NCI-H1694 treated with DMSO at 0.1 percent for 48 hours (cell line): Measurements from ENCODE around the gene PLEKHA6.
"Not testable (repeated sequence)": the region's sequence is repeated elsewhere in the genome, so short reads cannot be mapped to it uniquely, and the experiment has no call there.

Experiments used
- DNase-seq: peaks from one replicate; lab custom pipeline; 2025; lab: John Stamatoyannopoulos, UW

PLEKHA6 gene

DNA sequence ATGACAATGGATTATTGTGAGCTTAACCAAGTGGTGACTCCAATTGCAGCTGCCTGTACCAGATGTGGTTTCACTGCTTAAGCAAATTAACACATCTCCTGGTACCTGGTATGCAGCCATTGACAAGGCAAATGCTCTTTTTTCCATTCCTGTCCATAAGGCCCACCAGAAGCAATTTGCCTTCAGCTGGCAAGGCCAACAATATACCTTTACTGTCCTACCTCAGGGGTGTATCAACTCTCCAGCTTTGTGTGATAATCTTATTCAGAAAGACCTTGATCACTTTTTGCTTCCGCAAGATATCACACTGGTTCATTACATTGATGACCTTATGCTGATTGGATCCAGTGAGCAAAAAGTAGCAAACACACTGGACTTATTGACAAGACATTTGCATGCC lies 122.2 kb downstream of the PLEKHA6 start:
- not testable (repeated sequence) for DNase-seq

DNA sequence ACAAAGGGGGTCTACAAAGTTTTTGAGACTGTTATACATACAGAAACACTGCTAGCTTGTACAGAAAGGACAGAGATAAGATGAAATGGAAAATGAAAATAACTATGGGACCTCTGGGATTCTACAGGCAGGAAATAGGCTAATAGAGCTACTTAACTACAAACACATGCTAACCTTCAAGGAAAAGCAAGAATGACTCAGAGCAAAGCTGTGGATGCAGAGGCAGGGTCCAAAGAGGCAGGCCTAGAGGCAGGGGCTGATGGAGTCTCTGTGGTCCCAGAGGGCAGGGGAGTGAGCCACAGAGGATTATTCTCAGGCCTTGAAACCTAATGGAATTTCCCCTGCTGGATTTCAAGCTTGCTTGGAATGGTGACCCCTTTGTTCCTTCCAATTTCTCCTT lies 127.2 kb downstream of the PLEKHA6 start:
- DNase-seq, result no peak

DNA sequence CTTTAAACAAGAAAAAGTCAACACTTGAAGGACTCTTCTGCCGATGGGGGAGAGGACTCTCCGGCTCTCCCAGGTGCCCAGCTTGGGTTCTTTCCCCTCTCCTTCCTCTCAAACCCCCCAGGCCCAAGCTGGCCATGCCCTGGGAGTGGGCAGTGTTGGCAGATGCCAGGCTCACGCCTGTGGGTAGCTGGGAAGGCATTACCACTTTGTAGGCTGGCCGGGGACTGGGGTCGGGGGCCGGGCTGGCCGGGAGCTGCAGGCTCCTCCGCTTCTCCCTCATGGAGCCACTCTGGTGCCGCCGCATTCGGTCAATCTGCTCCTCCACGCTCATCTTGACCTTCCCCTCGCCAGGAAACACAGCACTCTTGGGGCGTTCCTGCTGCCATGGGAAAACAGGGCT lies 129.5 kb downstream of the PLEKHA6 start:
- DNase-seq, result no peak

DNA sequence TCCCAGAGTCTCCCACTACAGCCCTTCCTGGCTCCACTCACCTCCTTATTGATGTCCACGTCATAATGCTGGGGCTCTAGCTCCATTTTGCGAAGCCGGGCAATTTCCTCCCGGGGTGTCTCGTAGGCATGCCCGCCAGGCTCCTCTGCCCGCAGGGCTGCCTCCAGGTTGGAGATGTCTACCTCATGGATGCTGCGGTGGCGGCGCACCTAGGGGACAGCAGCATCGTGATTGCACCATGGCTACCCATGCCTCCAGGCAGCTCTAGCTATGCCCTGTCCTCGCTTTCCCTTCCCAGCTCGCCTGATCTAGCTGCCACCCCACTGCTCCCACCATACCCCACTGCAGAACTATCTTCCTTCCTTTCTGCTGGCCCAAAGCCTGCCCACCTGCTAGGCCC lies 130.8 kb downstream of the PLEKHA6 start:
- no peak for DNase-seq

DNA sequence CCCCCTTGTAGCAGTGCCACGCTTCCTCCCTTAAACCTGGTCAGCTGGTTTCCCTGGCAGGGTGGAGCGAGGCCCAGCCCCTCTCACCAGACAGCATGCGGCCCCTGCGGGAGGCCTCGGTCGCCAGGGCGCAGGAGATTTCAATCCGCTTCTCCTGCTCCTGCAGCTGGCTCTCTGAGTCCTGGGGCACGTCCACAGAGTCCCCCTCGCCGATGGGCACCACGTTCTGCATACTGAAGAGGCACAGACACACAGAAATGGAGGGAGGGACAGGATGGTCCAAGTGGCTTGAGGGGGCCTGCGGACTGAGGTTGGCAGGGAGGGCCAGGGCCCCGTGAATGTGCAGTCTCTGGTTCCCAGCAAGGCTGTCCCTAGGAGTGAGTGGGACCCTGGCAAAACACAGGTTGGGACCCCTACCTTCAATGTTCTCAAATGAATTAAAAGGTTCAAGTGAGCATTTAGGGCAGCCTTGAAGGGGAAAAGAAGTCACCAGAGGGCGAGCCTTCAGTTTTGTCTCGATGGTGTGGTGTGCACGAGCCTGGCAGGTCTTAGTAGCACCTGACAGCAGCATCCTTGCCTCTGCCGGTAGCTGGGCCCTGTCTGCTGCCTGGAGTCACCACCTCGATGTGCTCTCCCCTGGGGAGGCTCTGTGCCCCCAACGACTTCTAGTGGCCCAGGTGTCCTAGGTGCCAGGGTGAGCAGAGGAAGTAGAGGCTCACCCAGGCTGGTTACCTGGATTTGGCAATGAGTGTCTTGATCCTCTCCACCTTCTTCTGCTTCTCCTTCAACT lies 131.5 kb downstream of the PLEKHA6 start:
- no peak for DNase-seq

DNA sequence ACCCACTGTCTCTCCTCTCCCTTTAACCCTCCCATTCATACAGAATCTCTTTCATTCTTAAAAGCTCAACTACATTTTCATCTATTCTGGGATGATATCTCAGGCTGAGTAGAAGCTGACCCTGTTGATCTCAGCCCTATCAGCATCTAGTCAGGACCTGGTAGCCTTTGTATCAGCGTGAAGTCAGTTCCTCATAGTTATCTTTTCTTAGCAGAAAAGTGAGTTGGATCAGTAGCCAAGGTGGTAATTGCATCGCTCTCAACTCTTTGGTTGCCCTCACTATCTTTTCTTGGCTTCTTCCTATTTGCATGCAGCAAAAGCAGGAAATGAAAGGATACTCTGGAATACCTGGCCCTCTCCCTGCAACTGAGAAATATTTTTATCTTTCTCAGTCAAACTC lies 132.4 kb downstream of the PLEKHA6 start:
- DNase-seq, result no peak

DNA sequence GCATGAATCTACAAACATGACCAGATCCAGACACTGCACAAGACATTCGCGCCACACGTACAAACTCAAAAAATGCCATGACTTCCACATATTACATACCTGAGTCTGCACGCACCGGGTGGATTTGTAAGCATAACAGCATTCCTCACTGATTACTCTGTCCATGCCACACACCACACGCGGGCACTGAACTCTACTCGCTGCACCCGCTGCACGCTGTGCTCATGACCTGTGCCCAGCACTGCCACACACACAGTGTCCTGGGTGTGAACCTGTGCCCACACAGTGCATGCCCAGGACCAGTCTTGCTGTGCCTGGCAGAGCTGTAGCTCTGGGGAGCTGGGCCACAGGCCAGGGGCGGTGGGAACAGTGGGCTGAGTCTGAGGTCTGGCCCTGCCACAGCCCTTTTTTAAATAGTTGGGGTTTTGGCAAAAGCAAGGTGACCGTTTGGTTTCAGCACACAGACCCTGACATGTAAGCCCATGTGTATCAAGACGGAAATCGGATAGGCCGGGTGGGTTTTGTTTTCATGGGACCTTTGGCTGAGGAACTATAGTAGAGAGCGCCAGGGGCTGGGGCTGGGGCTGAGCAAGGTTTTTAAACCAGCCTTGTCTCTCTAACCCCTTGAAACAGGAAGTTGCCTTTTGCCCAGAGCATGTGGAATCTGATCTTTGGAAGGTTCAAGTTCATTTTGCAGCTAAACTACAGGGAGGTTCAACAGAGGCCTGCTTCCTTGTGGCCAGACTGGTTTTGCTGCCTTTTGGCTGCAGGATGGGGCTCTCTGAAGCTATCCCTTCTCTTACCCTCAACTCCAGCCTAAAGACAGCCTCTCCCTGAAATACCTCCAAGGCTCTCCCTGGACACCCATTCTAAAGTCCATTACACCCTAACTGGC lies 133.6 kb downstream of the PLEKHA6 start:
- no peak for DNase-seq

DNA sequence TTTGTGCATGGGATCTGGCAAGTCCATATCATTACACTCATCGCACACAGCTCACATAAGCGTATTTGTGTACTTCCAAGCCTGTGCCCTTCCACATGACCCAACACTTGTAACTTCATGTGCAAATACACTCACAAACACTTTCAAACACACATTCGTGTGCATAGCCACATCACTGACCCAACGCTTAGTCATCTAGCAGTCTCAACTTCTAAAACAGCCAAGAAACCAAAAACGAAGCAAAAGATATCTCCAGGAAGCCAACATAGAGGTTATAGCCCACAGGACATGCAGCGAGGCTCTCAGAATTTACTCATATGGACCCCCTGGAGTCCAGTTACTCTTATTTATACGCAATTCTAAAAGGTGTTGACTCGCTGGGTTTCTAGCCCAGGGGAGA lies 135.1 kb downstream of the PLEKHA6 start:
- DNase-seq, result no peak

DNA sequence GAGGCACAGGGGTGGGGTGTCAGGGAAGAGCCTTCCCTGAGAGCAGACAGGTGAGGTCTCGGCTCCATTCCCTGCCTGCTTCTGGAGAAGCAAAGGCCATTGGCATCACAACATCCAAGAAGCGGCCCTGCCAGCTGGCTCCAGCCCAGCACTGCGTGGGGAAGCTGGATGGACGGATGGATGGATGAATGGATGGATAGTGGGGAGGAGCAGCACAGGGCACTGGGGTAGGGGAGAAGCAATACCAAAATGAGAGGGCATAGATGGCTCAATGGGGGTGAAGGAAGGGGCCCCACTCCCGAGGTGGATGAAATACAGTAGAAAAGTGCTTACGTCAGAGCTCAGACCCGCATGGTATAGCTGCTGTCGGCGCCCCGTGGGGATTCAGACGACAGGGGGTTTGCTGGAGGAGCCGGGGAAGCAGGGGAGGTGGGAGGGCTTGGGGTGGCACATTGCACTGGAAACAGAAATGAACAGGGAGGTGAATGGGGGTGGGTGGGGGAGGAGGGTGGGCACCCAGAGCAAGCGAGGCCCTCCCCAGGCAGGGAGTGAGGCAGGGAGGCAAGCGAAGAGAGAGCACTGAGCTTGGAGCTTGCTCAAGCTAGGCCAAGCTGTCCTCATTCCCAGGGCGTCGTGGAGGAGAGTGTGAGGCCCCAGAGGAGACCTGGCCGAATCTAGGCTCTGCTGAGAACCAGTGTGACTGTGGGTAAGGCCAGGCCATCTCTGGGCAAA lies 136.4 kb downstream of the PLEKHA6 start:
- DNase-seq, result no peak

DNA sequence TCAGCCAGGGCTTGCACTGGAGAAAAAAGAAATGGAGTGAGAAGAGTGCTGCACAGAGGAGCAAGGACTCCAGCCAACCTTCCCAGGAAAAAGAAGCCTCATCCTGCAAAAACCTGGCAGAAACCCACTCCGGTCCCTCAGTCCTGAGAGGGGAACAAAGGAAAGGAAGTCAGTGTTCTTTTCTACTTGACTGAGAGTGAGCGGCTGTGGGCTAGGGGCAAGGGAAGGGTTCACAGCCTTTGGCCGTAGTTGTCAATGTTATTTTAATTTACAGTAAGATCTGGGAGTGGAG lies 137.0 kb downstream of the PLEKHA6 start:
- no peak for DNase-seq

DNA sequence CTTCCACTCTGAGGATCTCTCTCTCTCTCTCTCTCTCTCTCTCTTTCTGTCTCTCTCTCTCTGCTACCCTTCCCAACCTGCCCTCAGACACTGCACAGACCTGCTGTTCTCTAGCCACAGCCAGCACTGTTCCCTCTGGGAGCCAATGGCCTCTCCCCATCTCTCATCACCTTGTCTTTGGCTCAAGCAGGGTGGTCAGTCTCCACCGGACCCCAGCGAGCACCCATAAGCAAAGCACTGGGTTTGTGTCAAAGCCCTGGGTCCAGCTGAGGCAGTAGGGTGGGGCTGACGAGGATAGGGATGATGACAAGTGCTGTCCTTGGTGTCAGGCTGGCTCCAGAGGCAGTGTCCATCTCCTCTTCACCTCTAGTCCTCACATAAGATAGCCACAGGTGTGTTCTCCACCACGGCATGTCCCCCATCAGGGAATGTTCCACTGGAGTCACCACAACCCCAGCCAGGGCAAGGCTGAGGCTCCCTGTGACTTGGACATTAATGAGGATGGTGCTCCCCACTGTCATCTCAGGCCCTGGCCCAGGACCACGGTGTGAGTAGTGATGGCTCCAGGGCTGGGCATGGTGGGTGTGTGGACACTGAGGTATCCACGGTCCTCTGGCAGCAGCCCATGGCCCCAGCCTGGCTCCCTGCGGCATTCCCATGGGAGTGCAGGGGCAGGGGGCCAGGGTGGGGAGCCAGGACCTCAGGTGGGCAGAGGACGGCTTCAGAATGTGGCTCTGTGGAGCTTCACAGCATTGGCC lies 137.5 kb downstream of the PLEKHA6 start:
- no peak for DNase-seq

DNA sequence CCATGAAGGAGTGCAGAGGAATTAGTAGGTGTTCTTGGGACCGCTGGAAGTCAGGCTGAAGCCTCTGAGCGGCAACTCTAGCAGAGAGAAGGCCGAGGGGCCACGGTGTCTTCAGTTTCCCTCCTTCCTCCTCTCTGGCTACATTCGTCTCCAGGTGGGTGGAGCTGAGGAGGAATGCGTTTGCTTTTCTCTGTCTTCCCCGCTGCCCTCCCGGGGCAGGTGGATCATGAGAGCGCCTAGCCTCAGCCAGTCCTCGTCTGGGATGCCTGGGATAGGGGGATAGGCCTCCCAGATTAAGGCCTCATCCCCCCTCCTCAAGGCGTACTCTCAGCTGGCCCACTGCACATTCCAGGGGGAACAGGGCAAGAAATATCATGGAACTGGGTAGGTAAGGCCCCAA lies 138.5 kb downstream of the PLEKHA6 start:
- no peak for DNase-seq

DNA sequence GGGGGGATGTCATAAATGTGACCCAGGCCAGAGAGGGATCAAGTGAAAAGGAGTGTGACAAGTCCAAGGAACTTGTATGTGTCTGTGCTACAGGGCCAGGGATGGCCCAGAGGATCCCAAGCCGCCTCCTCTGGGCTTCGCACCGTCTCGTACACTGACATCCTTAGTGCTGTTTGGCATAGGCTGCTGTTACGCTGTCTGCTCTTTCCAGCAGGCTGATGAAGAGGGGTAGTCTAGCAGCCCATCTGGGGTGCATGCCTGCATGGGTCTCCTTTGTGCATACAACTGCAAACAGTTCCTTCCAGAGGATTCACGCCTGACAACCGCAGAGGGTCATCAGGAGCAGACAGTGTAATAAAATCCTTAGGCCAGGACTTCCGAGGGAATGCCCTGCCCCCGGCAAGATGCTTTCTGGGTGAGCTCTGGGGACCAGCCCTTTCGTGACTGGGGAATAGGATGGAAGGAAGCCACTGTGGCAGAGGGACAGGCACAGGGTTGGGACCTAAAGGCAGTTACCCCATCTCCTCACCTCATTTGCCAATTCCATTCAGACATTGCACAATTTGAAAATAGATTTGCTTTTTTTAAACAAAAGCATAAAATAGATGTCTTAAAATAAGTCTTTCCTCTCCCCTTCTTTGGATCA lies 139.6 kb downstream of the PLEKHA6 start:
- DNase-seq, result no peak

DNA sequence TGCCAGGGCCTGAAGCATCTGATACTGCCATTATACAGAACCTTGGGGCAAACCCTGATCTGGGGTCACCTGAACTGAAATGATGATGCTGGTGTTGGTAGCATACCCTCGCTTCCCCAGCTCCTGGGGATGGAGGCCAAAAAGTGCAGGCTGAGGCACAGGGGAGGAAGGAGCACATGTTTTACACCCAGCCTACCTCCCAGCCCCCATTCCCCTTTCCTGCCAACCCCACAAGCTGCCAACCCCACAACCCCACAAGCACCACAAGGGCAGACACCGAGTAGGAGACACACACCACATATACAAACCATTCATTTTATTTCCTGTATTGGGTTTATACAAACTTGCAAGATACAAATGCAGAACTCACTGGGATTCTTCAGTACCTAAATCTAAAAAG lies 141.2 kb downstream of the PLEKHA6 start:
- no peak for DNase-seq

DNA sequence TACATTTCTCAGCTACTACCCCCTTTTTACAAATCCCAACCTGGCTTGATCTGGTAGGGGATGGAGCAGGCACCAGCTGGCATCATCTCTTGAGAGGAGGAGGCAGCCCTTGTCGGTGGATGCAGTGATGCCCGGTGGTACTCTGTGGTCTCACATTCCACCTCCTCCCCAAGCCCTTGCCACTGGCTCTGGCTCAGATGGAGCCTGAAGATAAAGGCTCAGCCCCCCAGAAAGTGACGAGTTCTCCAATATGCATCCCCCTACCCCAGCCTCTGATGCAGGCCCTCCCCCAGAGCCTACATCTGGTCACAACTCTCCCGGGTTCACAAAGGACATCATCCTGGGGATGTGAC lies 142.1 kb downstream of the PLEKHA6 start:
- DNase-seq, result no peak

DNA sequence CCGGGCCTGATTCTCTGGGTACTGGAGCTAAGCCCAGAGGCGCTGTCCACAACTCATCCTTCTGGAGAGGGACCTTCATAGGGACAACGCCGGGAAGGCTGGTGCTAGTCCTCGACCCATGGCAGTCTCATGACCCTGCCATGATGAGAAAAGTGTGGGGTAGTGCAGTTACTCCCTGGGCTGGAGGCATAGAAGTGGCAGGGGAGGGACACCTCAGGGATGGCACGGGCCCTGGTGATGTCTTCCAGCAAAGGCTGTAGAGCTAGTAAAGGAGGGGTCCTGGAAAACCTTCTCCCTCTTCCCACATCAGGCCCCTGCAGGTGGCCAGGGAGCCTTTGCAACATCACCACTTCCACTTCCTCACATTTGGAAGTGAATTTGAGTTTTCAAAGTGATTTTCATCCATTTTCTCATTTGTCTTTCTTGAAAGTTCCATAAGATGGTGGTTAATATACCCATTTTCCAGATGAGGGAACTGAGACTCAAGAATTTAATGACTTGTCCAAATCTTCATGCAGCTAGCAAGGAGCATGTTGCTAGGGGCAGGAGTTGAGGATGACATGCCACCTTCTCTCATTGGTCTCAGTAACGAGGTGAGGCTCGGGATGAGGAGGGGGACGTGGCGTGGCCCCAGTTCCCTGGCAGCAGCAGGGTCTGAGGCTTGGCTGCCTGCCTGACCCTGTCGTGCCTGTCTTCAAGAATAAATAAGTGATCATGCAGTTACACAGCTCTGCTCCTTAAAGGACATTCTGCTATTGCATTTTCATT lies 142.7 kb downstream of the PLEKHA6 start:
- DNase-seq, result no peak

DNA sequence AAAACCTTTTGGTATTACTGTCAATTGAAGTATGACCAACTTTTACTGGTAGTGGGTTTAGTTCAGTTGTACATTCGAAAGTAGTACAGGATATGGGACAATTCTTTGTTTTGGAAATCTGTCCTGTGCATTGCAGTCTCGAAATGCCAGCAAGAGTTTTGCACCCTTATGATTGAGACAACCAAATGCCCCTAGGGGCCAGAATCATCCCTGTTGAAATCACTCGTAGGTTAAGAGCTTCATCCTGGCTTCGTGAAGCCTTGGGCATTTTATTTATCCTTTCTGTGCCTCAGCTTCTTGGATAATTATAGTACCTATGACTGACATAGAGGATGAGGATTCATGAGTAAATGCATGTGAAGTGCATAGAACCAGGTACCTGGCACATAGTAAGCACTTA lies 143.5 kb downstream of the PLEKHA6 start:
- no peak for DNase-seq

DNA sequence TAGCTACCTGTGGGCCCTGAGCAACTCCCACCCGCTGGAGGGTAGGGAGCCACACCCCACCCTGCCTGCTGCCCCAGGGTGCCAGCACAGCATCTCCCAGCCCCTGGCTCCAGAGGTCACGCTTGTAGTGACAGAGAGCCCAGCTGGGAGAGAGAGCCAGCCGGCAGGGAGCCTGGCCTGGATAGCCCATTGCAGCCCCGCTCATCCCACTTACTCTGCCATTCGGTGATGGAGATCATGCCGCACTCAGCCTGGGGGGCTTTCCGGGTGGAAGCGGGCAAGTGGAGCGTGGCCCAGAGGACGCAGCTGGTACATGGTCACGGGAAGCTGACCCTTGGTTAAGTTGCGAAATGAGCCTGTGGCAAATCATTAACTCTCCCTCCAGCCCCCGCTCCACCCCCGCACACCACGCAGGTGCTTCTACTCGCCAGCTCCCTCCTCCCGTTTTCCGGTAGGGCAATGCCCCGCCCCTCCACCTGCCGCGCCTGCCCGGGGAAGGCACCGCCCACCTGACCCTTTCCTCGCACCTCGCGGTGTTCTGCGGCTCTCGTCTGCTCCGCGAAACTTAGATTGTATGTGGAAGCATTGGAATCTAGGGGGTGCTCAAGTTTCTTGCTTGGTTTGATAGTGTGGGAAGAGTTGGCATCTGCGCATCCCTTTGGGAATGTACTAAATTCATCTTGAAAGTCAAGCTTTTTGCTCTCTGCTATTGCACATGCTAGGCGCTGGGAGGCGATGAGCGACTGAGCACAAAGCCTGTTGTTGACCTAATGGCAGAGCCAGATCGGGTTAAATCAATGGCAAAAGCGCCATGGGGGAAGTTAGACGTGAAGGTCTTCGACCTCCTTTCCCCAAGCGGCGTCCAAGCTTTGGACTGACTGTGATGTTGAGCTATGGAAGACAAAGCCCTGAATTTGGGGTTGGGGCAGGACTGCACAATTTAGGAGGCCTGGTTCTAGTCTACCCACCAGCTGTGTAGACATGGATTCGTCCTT lies 145.8 kb downstream of the PLEKHA6 start, which contains the start of gene GOLT1A:
TSS of gene GOLT1A (minus strand) at position 321 of the 995 bp plus-strand sequence. CDS start at position 239, 82 bp downstream.
- DNase-seq, result peak; percentile 33

DNA sequence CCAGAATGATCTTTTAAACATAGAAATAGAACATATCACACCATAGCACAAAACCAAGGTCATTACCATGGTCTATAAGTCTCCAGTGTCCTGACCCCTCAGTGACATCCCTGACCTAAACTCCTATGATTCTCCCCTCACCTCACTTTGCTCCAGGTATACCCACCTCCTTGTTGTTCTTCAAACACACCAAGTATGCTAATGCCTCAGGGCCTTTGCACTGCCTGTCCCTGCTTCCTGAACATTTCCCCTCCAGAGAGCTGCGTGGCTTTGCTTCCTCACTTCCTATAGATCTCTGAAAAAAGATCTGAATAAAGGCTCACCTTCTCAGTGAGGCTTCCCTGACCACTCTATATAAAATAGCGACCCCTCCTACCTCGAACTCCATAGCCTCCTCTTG lies 147.0 kb downstream of the PLEKHA6 start:
- DNase-seq, result no peak

DNA sequence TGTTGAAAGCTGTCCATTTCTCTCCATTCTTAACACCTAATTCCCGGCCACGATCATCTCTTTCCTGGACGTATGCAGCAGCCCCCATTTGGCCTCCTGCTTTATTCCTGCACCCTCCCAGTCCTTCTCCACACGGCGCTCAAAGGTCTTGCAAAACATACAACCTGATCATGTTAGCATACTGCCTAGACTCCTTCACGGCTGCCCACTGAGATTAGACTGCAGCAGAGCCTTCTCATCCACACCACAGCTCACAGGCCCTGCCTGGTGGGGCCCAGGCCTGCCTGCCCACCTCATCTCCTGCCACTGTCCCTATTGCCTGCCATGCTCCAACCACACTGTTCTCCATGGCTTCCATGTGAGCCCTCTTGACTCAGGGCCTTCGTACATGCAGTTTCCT lies 148.7 kb downstream of the PLEKHA6 start:
- DNase-seq, result no peak
